ENCODE data around the gene XPA. TPM values are rescaled to one million over a fixed set of nuclear protein-coding genes. Genes with fewer than 3 reads are reported as not detected.

Gene XPA
- total and polyA plus RNA-seq, 2 of the 8 experiments (the other 6 are each of a cell fraction or from before 2014, with no cell fraction given) = 0.24 to 2.6 TPM

DNA sequence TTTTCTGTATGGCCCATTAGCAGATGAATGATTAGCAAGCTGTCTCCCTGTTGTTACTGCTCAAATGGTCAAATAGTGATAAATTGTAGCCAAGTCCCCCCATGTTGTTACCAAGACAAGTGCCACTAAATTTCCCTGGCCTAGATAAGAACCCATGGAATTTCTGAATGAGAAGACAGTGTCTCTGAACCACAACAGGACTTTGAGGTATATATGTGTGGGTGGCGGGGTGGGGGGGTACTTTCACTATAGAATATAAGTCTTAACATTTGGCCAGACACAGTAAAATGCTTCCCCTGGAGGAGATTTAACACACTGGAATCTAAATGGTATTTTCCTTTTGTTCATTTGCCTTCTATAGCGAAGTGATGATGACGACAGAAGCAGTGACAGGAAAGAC lies 28.7 kb downstream of the XPA start:
- Histone ChIP-seq H2AFZ (ENCODE audit: low read length) (no peak overlapping the region), H3K23me2 (ENCODE audit: low read depth, low read length) (no peaks in the 10 kb centered on the region), H2BK20ac (ENCODE audit: low read length) (no peak overlapping the region), H3K27ac (ENCODE audit: low read depth, low read length) (no peak overlapping the region), H2BK5ac (ENCODE audit: low read depth, low read length) (no peak overlapping the region), H3K18ac (ENCODE audit: extremely low read depth, low read length) (no peak overlapping the region), H2BK120ac (replicated peaks; ENCODE audit: low read depth, low read length) (no peak overlapping the region), H3K56ac (replicated peaks; ENCODE audit: insufficient read length, low read depth, low read length) (no peak overlapping the region), H3K79me1 (ENCODE audit: low read depth, low read length) (no peaks in the 10 kb centered on the region; the same call in 1 of the 2 replicates), H2BK15ac (ENCODE audit: low read length) (no peak overlapping the region), H3K4me3 (ENCODE audit: extremely low read depth in 1 of 4, insufficient read depth in 2 of 4, low read depth in 3 of 4, low read length in 4 of 4) (no peak overlapping the region), H4K20me1 (replicated peaks in 1 of 2; ENCODE audit: control insufficient read depth in 1 of 2, insufficient read depth in 2 of 2, low read length in 2 of 2) (peaks cover 2 to 3% of the 10 kb centered on the region in 2 experiments), H2AK5ac (ENCODE audit: low read depth, low read length) (no peak overlapping the region), H2BK12ac (ENCODE audit: low read depth, low read length) (no peak overlapping the region), H3K4me2 (ENCODE audit: insufficient read depth in 1 of 2, low read depth in 2 of 2, low read length in 2 of 2) (no peak overlapping the region), H4K8ac (ENCODE audit: extremely low read depth, insufficient read depth, low read length) (no peak overlapping the region), H3K27me3 (replicated peaks in 1 of 4; ENCODE audit: control insufficient read depth in 3 of 4, extremely low read depth in 1 of 4, insufficient read depth in 3 of 4, low read length in 3 of 4) (no peaks in the 10 kb centered on the region), H3K14ac (ENCODE audit: insufficient read length) (no peak overlapping the region), H4K91ac (replicated peaks; ENCODE audit: insufficient read length, low read length) (no peak overlapping the region), H3K9me3 (ENCODE audit: insufficient read depth in 2 of 2, low read depth in 1 of 2, low read length in 1 of 2) (no peaks in the 10 kb centered on the region), H3K4me1 (replicated peaks in 1 of 4; ENCODE audit: control insufficient read depth in 3 of 4, insufficient read depth in 4 of 4, low read length in 3 of 4) (no peaks in the 10 kb centered on the region), H3K23ac (ENCODE audit: insufficient read length) (no peak overlapping the region), H4K5ac (ENCODE audit: insufficient read length, low read depth, low read length) (no peak overlapping the region), H3K36me3 (ENCODE audit: control insufficient read depth in 2 of 4, insufficient read depth in 4 of 4, low read length in 3 of 4) (peaks cover 32 to 95% (median 80%) of the 10 kb centered on the region in 4 experiments), H3K9ac (replicated peaks in 1 of 4; ENCODE audit: extremely low read depth in 1 of 4, low read depth in 3 of 4, low read length in 3 of 4) (no peak overlapping the region), H3K4ac (replicated peaks; ENCODE audit: insufficient read length, low read depth, low read length) (no peak overlapping the region), H3K79me2 (ENCODE audit: control insufficient read depth in 1 of 2, insufficient read depth in 2 of 2, low read length in 2 of 2) (no peaks in the 10 kb centered on the region)
- DNase-seq (ENCODE audit: low read depth in 1 of 2, low spot score in 2 of 2) (no peak), FAIRE-seq (no peak)
- ChIA-PET POLR2A (ENCODE audit: partially characterized antibody) (no interaction called here), CTCF (ENCODE audit: partially characterized antibody) (no interaction called here)
- 87% methylated on average over 3 of the region's 3 CpGs; no CpG with 5 or more reads in 1 of the 2 experiments for WGBS, 2 experiments (ENCODE audit: extremely low coverage in 1 of 2, insufficient coverage in 1 of 2, insufficient read length in 1 of 2, insufficient replicate concordance in 2 of 2, low coverage in 1 of 2, low lambda C conversion rate in 2 of 2, missing lambda C conversion rate in 1 of 2)
- TF ChIP-seq USF2 (IDR thresholded peaks at IDR 0.05; ENCODE audit: low read length) (no peak), BCL11A (IDR thresholded peaks at IDR 0.05; ENCODE audit: low read depth in 2 of 2, low read length in 2 of 2) (no peak), SUZ12 (IDR thresholded peaks at IDR 0.05; ENCODE audit: low read length) (no peak), SRF (IDR thresholded peaks at IDR 0.05; ENCODE audit: low read depth, low read length) (no peak)
